Stimulated activated naive CD8-positive, alpha-beta T cell treated with anti-CD3 and anti-CD28 coated beads, Interleukin-15, Interleukin-2, amounts not matched to agents 100 U/mL and 50 U/mL, for 24 hours (primary cell): Measurements from ENCODE around the gene SDR42E2.
"Not testable (repeated sequence)": the region's sequence is repeated elsewhere in the genome, so short reads cannot be mapped to it uniquely, and the experiment has no call there.

Source experiments
- ATAC-seq: fragments of 150-1000 bp; cut with Tn5 transposase; one replicate; pipeline ENCODE4 v1.10.0; 2021
- DNase-seq: peaks from one replicate; pipeline ENCODE4 v3.0.0; 2021

Gene SDR42E2

DNA sequence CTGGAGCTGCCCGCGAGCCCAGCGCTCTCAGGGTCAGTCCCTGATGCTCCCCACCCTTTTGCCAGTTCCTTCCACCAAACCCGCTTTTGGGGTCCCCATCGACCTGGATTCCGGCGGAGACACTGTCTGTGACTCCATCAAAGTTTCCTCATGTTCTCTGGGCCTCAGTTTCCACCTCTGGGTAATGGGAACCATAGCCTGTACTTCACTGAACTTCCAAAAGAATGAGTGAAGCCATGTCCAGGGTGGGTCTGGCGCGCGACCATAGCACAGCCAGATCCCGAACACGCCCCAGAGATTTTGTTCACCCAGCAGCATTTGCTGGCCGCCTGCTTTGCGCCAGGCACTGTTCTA lies 327 bp downstream of the SDR42E2 start:
- no peak for ATAC-seq
- DNase-seq: no peak

DNA sequence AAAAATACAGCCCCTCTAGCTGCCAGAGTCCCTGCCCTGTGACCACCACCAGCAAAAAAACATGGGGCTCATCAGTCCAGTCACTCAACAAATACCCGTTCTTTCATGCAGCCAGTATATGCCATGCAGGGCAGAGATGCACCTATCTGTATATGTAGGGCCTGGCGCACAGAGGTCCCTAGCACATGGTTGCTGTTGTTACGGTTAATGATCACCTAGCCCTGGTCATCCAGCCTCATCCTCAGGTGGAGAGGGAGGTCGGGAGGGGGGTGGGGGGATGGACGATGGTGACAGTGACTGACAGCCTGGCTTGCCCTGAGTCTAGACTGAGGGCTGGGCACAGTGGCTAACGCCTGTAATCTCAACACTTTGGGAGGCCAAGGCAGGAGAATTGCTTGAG lies 1.5 kb downstream of the SDR42E2 start:
- ATAC-seq (no peak), DNase-seq (no peak)

DNA sequence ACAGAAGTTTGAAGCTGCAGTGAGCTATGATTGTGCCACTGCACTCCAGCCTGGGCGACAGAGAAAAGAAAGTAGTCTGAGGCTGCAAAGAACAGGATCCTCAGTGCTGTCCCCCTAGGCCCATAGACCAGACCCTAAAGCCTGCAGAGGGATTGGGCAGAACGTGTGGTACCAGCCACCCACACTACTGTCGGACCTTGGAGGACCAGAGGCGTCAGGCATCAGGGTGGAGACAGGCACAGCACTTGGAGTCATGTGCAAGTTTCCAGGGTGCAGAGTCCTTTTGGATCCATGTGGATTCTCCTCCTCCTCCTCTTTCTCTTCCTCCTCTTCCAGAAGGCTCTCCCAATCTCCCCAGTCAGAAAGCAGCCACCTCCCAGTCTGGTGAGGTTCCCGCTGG lies 2.2 kb downstream of the SDR42E2 start:
- ATAC-seq: no peak
- no peak for DNase-seq

DNA sequence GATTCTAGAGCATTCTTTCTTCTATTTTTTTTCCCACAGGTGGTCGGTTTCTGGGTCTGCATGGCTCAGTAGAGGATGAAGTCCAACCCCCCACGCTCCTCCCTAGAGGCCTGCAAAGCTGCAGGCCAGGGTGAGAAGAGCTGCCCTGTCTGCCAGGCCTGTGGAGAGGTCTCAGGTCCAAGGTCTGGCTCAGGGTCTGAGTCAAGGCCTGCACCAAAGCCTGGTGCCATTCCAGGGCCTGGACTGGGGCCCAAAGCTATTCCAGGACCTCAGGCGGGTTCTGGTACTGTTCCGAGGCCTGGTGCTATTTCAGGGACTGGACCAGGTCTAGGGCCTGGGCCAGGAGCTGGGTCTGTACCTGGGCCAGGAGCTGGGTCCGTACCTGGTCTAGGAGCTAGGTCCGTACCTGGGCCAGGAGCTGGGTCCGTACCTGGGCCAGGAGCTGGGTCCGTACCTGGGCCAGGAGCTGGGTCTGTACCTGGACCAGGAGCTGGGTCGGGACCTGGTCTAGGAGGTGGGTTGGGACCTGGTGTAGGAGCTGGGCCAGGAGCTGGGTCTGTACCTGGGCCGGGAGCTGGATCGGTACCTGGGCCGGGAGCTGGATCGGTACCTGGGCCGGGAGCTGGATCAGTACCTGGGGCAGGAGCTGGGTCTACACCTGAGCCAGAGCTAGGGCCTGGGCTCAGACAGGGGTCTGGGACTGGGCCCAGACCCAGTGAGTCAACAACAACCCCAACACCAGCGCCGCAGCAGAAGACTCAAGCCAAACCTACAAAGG lies 3.4 kb downstream of the SDR42E2 start:
- DNase-seq (no peak), ATAC-seq (no peak)

DNA sequence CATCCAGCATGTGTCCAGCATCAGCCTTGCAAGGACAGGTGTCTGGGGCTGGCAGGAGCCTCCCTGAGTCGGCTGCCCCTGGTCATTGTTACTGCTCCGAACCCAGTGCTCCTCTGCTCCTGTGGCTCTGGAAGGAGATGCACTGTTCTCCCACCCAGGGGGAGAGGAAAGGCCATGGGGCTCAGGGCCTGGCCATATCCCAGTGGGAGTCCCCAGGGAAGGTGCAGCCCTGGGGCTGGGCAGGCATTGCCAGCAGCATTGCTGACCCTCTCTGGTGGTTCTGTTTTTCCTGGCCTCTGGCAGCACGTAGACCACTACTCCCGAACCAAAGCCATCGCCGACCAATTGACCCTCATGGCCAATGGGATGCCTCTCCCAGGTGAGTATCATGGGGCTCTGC lies 9.6 kb downstream of the SDR42E2 start:
- DNase-seq: no peak
- ATAC-seq: no peak

DNA sequence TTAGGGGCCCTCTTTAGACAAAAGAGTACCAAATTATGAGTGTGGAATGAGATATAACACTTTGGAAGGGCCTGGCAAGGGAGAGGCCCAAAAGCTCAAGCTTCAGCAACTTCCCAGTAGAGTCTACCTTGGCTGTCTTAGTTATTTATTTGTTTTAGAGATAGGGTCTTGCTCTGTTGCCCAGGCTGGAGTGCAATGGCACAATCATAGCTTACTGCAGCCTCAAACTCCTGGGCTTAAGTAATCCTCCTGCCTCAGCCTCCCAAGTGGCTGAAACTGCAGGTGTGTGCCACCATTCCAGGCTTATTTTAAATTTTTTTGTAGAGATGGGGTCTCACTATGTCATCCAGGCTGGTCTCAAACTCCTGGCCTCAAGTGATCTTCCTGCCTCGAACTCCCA lies 10.3 kb downstream of the SDR42E2 start:
- ATAC-seq, DNase-seq: not testable (repeated sequence)

DNA sequence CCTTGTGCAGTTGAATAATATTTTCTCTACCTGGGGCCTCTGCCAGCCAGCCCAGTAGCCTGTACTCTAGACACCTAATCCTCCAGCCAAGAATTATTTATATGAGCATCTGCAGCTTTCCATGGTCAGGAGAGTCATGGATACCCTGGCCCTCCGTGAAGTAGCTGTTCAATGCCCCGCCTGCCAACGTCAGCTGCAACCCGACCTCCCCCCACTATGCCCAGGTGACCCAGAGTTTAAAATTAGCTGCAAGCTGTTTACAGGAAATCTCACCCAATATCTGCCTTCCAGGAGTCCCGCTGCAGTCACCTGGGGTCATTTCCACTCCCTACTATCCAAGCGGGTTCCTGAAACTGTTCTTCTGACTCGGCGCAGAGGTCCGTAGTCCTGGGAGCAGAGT lies 12.3 kb downstream of the SDR42E2 start:
- ATAC-seq (no peak), DNase-seq (no peak)

DNA sequence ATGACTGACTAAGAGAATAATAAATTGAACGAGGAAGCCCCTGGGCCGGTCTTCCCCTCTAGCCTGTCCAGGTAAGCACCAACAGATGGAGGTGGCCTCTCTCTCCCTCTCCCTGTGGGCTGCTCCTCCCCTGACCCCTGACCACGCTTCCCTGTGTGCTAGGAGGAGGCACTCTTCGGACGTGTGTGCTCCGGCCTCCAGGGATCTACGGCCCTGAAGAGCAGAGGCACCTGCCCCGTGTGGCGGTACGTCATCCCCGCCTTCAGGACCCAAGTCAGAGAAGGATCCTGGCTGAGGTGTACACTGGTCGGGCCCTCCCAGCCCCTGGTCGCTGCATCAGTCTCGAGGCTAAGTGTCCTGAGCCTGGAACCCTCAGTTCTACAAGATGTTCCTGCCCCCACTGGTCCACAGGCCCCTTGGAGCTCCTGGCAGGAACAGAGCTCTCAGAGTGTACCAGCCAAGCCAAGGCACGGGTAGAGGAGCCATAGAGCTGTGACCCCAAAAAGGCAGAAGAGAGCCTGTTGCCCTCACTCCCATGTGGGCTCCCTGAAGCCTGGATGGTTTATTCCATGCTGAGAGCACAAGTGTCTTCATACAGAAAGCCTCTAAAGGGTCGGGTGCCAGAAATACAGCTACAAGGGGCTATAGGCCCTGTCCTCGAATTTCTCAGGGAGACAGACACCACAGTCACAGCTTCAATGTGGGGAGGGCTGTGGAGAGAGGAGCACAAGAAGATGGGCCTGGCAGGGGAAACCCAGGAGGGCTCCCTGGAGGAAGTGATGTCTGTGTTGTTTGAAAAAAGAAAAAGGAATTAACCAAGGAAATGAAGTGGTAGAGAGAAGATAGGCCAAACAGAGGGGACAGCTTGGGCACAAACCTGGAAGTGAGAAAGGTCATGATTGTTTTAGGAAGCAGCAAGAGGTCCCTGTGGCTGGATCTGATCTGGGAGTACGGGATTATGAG lies 15.9 kb downstream of the SDR42E2 start:
- ATAC-seq (no peak), DNase-seq (no peak)

DNA sequence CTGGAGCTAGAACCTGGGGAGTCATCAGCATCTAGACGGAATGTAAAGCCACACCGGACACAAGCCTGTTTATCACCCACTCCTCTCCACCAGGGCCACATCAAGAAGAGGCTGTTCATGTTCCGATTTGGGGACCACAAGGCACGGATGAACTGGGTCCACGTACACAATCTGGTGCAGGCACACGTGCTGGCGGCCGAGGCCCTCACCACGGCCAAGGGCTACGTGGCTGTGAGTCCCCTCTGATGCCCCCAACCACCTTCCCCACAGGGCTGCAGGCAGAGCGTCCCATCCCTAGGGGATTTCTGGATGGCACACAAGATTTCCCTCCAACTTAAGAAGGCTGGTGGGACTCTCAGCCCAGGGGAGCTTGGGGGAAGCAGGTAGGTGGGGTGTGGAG lies 19.1 kb downstream of the SDR42E2 start:
- ATAC-seq (no peak), DNase-seq (no peak)

DNA sequence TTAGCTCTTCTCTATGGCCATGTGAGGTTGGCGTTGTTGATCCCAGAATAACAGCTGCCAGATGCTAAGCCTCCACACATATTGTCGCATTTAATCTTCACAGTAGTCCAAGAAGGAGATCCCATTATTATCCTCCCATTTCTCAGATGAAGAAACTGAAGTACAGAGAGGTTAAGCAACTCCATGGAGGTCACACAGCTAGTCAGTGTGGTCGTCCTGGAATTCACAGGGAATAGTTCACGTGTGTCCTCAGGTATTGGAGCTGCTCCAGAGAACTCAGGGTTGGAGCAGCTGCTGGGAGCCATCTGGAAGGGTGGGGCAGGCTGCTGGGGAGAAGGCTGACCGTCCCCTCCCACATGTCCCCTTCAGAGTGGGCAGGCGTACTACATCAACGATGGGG lies 19.5 kb downstream of the SDR42E2 start:
- DNase-seq (no peak), ATAC-seq (no peak)

DNA sequence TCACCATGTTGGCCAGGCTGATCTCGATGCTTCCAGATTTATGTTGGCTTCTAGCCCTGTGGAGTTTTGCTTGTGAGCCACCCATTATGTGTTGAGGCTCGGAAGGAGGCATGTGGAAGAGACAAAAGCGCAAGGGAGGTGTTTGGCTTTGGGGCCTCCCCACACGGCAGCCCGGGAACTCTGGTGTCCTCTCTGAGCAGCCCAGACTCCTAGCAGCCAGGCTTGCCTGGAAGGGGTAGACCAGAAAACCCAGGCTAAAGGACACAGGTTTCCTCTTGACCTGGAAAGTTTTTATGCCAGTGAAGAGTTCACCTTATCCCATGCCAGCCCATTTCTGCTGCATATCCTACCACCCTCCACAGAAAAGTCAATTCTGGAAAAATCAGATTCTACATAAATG lies 21.0 kb downstream of the SDR42E2 start:
- ATAC-seq (no peak), DNase-seq (no peak)

DNA sequence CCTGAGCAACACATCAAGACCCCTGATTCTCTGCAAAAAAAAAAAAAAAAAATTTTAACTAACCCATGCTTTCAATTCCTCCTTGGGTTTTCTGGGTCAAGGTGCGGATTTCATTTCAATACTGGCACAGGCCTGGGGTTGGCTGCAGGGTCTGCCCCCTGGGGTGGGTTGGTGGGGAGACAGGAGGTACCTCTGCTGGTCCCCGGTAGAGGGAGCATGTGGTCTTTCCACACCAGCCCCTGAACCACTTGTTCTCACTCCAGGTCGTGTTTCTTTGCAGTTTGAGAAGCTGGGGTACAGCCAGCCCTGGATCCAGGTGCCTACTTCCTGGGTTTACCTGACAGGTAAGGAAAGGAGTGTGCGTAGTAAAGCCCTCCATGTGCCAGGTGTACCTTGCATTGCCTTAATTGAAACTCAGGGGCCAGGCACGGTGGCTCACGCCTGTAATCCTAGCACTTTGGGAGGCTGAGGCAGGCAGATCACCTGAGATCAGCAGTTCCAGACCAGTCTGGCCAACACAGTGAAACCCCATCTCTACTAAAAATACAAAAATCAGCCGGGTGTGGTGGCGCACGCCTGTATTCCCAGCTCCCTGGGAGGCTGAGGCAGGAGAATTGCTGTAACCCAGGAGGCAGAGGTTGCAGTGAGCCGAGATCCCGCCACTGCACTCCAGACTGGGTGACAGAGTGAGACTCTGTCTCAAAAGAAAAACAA lies 21.8 kb downstream of the SDR42E2 start:
- ATAC-seq (no peak), DNase-seq (no peak)

DNA sequence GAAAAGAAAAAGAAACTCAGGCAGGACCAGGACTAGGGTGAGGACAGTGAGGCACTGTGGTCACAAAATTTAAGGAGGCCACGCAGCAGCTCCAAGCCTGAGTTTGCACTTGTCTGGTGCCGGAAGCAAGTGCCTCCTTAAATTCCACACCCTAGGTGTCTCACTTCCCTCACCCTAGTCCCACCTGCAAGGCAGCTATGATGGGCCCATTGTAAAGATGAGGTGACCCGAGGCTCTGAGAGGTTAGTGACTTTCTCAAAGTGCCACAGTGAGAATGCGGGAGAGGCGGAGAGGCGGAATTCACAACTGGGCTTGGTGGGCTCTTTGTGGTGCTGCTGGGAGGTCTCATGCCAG lies 22.3 kb downstream of the SDR42E2 start:
- DNase-seq (no peak), ATAC-seq (no peak)

DNA sequence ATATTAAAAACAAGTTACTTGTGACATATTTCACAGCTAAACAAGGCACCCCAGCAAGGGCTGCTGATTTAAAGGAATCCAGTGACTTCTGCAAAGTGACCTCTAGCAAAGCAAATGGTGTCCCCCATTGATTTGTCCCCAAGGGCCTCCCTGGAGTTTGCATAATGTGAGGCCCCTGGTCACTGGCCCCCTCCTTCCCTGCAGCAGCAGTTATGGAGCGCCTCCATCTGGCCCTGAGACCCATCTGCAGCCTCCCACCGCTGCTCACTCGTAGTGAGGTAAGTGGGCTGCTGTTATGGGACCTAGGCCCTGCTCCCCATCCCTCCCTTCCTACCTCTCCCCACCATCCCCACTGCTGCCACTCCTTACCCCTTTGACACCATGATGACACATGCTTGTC lies 24.2 kb downstream of the SDR42E2 start:
- ATAC-seq (no peak), DNase-seq (no peak)

DNA sequence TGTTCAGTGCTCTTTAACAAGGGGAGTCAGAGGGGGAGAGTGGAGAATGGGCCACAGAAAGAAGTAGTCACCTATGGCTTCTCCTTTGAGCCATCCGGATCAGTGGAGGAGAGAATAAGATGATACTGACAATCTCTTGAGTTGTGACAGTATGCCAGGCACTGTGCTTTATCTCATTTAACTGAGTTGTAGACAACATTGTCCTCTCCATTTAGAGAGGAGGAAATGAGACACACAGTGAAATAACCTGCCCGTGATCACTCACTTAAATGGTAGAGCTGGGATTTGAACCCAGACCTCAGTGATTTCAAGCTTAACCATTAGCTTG lies 25.9 kb downstream of the SDR42E2 start:
- DNase-seq (no peak), ATAC-seq (no peak)

DNA sequence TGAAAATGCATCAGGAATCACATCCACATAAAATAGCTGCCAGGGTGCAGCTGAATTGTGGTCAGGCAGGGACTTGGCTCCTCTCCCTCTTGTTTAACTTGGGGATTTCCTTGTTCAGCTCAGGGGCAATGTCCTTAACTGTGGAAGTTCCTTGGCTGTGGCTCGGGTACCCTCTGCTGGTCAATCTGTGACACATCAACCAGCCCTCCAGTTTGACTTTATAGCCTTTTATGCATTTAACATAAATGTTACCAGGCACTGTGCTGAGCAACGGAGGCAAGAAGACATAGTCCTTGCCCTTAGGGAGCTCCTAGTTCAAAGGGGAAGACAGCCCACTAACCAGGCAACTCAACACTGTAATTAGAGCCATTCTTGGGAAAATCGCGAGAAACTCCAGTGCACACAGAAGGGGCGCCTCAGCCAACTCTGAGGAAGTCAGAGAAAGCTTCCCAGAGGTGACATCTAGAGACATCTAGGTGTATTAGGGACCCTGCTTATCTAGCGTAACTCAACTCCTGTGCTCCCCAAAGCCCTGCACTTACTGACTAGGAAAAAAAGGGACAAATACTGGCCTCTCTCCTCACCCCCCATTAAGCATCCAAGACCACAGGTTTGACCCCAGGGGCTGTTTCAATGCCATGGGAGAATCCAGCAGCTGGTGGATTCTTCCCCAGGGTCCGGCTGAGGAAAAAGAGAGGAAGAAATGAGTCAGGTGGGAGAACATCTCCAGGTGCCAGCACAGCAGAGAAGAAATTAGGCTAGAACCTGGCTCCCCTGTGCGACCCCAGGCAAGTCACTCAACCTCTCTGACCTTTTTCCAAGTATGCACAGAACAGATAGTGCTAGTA lies 26.5 kb downstream of the SDR42E2 start:
- ATAC-seq (no peak), DNase-seq (peak; percentile 64)

DNA sequence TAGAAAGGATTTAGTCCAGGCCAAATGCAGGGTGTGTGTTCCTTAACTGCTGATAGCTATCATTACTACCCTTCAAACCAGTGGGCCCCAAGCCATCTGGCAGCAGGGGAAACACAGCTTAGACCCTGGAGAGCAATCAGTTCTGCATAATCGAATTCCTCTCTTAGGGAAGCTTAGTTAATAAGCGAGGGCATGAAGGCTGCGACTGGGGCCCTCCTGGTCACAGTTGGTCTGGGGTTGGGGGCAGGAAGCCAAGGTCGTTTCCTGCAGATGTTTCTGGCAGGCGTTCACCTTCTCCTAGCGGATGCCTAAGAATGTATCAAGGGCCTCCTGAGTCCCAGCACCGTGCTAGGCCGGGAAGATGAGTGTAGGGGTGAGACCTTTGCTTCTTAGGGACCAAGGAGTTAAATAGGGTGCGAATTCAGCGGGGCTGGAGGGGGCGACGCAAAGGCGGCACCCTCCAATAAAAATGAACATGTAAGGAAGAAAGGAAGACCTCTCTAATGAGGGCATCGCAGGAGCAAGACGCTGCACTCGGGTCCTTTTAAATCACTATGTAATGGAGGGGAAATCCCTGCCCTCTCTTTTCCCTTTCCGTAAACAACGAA lies 27.3 kb downstream of the SDR42E2 start:
- ATAC-seq (no peak), DNase-seq (peak; percentile 19)

DNA sequence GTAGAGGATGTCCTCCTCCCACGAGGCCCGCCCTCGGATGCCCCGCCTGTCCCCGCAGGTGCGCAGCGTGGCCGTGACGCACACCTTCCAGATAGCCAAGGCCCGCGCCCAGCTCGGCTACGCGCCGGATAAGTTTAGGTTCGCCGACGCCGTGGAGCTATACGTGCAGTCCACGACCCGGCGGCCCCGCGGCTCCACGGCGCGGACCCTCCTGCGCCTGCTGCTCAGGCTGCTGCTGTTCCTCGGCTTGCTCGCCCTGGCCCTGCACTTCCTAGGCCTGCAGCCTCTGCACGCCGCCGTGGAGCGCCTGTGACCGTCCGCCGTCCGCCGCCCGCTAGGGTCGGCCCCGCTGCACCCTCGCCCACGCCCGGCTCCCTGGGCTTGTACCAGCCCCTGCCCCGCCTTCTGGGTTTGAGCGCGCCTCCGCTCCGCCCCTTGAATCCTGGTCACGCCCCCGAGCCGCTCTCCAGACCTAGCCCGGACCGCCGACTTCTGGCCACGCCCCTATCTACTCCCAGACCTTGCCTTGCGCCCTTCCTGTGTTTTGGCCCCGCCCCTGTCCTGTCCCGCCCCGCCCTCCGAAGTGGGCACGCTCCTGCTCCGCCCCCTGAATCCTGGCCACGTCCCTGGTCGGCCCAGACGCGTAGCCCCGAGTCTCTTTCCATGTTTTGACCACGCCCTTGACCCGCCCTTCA lies 27.9 kb downstream of the SDR42E2 start:
- peak; percentile 99 for DNase-seq
- peak; percentile 67 for ATAC-seq

DNA sequence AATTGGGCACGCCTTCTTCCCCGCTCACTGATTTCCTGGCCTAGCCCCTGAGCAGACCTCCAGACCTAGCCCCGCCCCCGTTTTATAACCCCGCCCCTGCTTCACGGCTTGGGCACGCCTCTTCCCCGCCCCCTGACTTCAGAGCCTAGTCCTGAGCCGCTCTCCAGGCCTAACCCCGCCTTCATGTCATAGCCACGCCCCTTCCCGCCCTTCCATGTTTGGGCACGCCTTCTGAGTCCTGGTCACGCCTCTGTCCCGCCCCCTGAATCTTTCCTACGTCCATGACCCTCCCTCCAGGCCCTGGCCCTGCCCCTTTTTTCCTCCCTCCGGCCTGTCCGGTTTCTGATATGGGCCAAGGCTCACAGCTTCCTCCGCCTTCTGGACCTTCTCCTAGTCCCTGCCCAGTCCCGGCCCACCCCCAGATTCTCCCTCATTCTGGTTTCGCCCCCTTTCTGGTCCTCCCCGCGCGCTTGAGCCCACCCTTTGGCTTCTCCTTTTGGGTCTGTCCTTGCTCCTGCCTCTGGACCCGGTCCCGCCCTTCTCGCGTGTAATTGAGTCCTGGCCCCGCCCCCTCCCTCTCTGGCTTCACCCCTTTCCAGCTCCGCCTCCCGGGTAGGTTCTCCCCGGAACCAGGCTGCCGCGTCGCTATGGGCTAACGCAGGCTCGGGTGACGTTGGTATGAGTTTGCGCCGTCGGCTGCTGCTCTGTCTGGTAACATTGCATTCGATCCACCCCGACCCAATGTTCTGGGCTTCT lies 28.6 kb downstream of the SDR42E2 start:
- DNase-seq (peak; percentile 99), ATAC-seq (peak; percentile 60)

DNA sequence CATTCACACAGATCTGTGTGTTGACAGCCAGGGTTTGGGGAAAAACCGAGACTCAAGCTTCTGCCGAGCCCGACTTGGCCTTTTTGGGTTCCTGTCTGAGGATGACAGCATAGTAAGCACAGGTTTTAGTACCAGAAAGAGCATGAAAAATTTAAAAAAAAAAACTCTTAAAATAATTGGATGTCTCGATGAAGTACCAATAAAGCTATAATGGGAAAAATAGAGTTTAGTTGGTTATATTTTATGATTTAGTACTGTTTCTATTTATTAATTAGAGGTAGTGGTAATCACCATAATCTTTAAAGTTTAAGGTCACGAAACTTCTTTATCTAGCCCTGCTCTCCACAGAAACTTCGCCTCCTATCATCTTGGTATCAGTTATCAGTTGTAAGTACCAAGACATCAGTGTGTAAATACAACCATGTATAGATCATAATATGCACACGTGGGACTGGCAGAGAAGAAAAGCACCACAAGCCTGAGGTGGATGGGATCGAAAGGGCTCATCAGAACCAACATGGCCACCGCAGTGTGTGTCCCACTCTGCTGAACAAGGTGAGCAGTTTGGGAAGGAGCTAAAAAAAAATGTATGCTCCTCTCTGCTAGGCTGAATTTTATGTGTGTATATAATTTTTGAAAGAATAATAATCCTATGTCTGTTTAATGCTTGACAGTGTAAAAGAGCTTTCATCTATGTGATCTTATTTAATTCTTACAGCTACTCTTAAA lies 29.4 kb downstream of the SDR42E2 start:
- DNase-seq (peak; percentile 55), ATAC-seq (no peak)
